ENCODE results near the gene ALG14.
"Not testable (repeated sequence)": the region's sequence is repeated elsewhere in the genome, so short reads cannot be mapped to it uniquely, and the experiment has no call there.

ALG14 gene

DNA sequence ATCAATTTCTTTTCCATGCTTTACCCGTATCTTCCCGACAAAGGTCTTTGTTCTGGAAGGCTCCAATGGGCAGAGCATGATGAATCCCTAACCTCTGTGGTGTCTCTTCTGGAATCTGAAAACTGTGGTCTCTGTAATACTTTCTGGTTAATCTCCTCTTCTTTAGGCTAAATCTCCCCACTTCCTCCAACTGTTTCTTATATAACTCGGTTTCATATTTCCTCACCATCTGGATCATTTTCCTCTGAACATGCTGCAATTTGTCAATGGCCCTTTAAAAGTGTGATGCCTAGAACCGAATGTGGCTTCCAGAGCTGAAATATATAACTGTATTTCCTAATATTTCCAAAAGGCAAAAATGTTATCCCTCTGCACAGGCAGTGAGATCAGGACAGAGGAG is 66.1 kb downstream of the ALG14 start:
- DNase-seq (ENCODE audit: low spot score), result no peak

DNA sequence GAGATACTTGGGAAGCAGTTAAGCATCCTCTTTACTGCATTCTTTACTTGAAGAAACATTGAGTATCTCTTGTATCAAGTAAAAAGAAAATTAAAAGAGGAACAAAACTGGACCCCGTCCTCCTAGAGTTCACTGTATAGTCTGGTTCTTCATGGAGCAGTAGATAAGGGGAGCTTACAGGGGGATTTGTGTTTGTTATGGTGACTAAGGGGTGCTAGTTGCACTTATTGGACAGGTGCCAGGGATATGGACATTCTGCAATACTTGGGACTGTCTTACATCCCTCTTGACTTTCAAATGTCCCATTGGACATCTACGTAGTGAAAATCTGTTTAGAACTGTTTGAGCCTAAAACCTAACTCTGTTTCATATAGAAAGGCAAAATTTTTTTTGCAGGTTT is 67.2 kb downstream of the ALG14 start:
- no peak for DNase-seq (ENCODE audit: low spot score)

DNA sequence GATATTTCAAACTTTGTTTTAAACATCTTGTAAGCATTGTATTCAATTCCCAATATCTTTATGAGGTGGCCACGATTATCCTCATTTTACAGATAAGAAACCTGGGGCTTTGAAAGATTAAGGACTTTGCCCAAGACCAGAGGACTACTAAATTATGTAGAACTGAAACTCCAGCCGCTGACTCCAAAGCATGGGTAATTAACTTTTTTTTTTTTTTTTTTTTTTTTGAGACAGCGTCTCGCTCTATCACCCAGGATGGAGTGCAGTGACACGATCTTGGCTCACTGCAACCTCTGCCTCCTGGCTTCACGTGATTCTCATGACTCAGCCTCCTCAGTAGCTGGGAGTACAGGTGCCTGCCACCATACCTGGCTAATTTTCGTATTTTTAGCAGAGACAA is 68.7 kb downstream of the ALG14 start:
- DNase-seq (ENCODE audit: low spot score), result no peak

DNA sequence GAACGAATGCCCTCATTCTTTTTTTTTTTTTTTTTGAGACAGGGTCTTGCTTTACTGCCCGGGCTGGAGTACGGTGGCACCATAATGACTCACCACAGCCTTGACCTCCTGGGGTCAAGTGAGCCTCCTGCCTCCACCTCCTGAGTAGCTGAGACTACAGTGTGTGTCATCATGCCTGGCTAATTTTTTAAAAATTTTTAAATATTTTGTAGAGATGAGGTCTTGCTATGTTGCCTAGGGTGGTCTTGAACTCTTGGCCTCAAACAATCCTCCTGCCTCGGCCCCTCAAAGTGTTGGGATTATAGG is 69.4 kb downstream of the ALG14 start:
- DNase-seq (ENCODE audit: low spot score), result no peak

DNA sequence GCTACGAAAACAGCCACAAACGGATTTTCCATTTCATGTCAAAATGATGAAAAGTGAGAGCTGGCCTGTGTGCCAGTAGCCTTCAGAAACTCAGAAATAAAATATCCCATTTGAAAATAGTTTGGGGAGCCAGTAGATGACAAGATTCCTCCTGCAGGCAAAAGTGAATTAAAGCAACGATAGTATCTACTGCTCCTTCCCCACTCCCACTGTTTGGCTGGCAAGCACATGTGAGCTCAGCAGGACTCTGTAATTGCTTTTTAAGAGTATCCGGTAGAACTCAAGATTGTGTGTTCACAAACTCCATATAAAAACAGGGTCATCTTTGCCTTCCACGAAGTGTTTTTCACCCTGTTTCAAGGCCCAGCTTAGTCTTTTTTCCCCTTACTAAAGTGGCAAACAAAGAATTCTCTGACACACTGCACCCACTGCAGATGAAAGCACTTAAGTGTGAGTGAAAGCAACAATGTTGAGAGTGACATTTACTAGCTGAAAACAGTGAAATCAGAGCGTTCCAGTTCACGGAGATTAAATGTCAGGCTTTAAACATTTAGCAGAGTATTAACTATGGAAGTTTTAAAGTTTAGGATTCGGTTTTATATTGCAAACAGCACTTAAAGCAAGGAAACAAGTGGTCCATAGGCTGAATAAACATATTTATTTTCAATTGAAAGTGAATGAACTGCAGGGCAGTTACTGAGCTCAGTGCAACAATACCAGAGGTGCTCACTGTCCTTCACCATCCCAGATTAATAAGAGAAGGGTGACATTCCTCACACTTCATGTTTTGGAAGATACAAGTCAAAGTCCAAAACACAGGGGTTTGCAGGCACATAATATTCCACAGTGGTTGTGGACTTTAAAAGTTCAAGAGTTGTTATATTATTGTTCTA is 70.0 kb downstream of the ALG14 start:
- no peak for DNase-seq (ENCODE audit: low spot score)

DNA sequence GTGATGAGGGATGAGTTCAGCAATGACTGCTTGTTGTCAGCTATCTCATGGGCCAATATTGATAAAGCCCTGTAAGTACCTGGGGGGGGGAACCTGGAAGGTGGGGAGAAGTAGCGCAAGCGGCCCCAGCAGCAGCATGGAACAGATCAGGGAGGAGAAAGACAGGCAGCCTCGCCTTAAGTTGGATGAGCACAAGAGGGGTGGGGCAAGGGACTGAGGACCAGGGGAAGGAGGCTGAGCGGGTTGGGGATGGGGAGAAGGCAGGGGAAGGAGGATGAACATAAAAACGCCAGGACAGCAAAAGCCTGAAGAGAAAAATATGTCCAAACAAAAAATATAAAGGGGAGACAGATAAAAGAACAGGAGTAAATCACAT is 70.6 kb downstream of the ALG14 start:
- no peak for DNase-seq (ENCODE audit: low spot score)

DNA sequence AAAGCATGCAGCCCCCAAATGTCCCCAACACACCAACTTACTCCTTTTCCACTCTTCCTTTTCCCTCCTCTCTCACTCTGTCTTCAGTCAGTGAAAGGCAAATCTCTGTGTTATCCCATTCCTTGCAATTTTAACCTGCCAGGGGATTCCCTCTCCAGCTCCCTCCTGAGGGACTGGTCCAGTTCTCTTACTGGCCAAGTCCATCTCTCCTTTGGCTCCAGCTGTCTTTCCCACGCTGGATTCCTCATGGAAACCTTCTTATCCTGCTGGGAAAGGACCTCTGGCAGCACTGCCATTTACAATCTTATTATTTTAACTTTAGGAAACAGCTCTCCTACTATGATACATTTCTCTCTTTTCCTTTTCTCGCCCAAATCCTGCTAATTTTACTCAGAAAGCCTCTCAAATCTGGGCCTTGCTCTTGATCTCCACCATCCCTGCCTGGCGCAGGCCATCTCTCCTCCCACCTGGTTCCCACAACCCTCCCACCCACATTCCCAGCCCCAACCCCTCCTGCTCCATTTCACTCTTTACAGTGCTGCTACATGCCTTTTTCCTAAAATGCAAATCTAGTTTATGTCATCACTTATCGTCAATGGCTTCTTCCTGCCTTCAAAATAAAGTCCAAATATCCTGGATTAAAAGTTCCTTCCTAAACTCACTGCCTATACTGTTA is 73.2 kb downstream of the ALG14 start:
- no peak for DNase-seq (ENCODE audit: low spot score)

DNA sequence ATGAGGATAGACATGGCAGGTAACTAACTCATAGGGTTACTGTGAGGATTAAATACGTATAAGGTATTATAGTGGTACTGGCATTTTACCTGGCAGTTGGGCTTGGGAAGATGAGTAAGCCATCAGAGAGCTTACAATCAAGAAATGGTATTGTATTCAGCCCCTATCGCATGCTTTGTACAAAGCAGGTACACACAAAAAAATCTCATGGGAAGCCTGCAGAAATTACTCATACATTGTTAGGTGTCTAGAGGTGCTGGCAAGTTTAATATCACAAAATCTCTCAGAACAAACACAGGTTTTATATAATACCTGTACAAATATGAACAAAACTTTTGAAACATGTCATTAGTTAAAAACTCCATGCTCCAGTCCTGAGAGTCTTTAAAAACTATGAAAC is 74.0 kb downstream of the ALG14 start:
- DNase-seq (ENCODE audit: low spot score), result no peak

DNA sequence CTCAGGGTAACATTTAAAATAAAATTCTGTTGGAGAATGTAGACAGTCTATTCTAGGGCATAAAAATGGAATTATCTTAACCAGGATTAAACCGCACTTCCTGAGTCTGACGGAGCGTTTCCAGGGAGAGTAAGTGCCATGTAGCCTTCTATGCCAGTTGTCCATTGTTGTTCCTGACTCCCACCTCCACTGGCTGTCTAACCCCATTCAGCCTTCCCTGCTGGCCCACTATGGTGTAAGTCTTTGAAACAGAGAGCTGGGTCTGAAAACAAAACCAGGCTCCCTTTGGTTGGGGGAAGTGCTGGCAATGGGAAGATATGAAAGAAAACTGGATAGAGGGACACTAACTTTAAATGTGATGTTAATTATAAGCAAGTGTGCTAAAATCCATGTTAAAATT is 74.6 kb downstream of the ALG14 start:
- no peak for DNase-seq (ENCODE audit: low spot score)

DNA sequence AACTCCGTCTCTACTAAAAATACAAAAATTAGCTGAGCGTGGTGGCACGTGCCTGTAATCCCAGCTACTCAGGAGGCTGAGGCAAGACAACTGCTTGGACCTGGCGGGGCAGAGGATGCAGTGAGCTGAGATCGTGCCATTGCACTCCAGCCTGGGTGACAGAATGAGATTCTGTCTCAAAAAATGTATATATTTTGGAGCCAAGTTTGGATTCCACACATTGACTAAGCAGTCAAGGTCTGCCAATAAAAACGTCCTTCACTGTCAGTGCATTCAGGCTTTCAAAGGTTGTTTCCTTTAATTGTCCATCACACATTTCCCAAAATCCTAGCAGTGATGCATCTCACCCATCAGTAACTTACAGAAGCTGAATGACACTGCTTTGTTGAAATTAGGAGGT is 77.2 kb downstream of the ALG14 start:
- DNase-seq (ENCODE audit: low spot score), result not testable (repeated sequence)

DNA sequence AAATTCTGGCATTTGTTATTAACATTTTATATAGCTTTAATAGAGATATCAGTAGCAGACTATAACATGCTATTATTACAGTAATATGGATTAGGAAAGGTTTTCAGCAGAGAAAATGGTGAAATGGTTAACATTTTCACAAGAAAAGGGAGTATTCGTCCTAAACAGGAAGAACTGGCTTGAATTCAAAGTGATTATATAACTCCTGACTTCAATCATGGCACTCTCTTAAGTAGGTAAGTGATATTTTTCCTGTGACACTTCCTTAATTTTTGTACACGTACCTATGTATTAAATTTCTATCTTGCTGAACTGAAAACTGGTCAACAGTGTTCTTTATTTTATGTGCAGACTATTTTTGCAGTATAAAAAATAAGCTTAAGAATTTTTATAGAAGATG is 77.9 kb downstream of the ALG14 start:
- no peak for DNase-seq (ENCODE audit: low spot score)

DNA sequence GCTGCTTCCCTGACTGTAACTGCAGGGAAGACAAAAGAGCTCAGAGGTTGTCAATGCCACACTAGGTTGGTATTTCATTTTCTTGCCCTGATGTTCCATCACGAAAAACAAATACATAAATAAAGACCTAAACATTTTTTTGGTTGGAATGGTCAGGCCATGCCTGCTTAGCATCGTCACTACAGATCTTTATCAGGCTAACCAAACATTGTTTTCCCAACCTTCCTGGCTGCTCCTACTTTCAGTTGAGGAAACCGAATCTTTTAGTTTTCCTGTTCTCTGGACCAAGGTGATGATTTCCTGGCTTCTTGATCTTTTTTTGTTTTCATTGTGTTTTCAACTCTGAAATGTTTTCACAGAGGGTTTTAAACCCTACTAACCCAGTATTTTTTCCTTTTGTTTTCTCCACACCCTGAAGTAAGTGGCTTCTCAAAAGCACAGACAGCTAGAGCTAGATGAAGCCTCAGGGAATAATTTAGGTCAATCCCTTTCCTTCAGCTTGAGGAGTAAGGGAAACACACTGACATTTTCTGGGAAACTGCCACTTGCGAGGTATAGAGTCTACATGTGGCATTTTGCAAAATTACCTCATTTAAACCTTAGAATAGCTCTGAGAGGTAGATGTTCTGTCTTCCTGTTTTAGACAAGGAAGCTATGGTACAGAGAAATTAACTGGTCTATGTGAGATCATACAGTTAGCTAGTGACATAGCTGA is 78.7 kb downstream of the ALG14 start:
- no peak for DNase-seq (ENCODE audit: low spot score)

DNA sequence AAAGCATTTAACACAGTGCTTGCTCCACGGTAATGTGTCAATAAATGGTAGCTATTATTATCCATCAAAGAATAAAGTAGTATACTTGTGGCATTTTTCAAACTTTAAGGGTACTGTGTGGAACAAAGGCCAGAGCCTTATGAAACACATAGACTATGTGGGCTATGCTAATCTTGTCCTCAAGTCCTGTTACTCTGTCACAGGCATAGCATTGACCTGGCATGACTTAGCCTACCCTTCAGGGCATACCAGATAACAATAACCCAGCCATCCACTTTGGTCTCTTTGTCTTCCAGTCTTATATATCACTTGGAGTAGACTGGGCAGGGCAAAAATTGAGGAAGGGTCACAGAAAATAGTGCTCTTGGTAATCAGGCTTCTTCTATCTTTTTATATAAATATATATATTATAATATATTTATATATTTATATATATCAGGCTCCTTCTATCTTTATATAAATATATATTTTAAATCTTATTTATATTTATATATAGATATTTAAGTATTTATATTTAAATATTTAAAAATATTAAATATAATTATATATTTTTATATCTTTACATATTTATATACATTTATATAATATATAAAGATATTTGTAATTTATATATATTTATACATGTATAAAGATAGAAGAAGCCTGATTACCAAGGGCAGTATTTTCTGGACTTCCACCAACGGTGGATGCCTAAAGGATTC is 79.7 kb downstream of the ALG14 start:
- no peak for DNase-seq (ENCODE audit: low spot score)

DNA sequence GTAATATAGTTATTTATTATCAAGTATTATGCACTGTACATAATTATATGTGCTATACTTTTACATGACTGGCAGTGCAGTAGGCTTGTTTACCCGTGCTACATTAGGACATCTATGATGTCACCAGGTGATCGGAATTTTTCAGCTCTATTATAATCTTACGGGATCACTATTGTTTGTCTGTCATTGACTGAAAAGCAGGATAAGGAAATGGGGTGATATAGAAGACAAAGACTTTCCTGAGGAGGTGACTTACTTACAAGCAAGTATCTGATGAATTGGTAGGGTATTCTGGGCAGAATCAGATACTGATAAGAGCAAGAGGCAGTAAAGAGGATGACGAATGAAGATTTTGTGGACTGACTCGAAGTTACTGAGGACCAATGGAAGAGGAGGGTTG is 80.6 kb downstream of the ALG14 start:
- DNase-seq (ENCODE audit: low spot score), result no peak

DNA sequence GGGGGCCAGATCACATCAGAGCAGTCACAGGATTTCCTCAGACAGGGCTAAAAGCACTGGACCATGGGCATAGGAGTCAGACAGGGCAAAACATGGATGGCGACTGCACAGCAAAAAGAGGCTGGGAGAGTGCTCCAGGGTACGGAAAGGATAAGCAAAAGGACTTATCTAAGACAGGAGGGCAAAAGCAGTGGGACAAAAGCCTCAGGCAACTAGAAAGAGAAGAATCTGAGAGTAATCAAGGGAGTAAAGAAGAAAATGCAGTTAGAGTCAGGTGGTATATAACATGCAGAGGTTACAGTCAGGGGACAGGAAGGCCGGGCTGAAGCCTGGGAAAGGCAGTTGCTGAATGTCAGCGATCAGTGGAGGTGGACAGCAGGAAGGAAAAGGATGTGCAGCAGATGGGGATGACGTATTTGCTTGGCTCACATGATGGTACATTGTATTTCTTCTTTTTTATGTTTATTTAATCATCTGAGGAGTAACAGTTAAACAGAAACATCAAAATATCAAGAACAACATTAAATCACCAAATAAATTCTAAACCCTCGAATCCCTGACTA is 82.8 kb downstream of the ALG14 start:
- no peak for DNase-seq (ENCODE audit: low spot score)

DNA sequence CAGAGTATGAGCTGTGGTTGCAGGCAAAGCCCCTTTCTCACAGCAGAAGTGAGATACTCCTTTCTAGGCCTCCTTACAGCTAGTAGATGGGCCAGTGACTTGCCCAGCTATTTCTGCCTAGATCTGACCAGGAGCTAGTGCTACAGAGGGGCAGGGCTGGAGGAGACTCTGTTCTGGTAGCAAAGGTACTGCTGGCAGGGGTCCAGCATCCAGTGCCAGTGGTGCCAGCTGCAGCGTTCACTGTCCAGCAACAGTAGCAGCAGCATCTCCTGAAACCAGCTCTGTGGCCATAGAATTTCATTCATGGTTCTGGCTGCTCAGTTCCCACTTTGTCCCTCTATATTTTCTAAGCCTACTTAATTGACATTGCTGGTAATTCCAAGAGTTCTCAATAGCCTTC is 83.4 kb downstream of the ALG14 start:
- no peak for DNase-seq (ENCODE audit: low spot score)

DNA sequence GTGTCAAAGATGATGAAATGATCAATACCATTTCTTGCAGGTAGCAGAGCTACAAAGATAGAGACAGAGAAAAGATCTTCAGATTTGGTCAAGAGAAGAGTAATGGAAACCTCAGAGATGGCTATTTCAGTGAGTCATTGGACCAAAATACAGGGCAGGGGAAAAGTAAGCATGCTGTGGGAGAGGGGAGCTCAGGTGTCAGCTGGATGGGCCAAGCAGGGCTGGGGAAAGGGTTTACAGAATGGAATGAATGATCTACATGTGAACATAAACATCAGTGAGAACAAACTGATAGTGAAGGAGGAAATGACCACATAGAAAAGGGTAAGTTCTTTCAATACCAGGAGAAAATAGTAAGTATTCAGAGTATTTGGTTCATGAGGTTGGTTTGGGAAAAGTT is 84.4 kb downstream of the ALG14 start:
- DNase-seq (ENCODE audit: low spot score), result no peak

DNA sequence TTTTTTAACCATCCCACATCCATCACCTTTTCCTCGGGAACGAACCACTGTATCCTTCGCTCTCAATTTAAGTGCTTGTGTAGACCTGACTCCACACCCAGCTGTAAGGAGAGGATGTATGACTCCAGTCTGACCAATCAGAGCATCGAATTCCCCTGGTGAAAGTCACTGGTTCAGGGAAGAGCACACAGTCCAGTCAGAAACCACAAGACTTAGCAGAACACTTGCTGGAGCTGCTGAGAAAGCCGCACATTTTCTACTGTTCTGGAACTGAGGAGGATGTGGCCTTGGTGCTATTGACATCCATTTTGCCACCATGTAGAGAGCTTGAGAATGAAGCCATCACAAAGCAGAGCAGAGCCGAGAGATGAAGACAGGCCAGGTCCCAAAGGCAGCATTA is 86.0 kb downstream of the ALG14 start:
- no peak for DNase-seq (ENCODE audit: low spot score)

DNA sequence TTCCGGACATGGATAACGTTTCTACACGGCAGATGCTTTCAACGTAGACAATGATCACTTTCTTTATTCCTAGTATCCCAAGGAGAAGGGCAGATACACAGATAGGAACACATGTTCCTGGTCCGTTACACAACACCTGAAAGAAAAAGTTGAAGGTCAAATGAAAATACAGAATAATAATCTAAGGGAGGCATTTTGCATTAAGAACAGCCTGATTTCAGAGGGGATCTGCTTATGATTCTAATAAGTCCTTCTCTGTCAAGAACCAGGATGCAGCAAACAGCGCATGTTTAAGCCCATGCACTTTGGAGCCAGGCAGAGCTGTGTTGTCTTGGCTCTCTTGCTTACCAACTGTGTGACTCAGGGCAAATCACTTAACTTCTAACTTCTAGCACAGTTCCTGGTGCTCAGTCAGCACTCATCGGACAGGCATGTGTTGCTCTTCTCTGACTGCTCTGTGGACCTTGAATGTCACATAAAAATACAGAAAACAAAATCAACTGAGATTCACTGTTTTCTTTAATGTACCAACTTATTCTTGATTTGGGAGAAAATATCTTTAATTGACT is 89.5 kb downstream of the ALG14 start:
- no peak for DNase-seq (ENCODE audit: low spot score)

DNA sequence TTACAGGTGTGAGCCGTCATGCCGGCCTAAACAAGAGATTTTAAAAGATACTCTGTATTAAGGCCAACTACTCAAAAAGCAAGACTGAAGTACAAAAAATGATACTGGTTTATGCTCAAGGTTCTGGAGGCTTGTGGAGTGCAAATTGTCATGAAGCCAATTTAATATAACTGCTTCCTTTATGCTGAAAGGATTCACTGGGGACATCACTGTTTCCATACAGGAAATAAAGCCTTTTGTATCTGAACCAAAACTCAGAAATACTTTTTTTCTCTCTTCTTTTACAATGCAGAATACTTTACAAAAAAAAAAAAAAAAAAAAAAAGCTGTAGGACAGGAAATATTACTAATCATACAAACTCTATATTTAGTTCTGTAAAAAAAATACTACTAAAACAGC is 90.4 kb downstream of the ALG14 start:
- DNase-seq (ENCODE audit: low spot score), result no peak

DNA sequence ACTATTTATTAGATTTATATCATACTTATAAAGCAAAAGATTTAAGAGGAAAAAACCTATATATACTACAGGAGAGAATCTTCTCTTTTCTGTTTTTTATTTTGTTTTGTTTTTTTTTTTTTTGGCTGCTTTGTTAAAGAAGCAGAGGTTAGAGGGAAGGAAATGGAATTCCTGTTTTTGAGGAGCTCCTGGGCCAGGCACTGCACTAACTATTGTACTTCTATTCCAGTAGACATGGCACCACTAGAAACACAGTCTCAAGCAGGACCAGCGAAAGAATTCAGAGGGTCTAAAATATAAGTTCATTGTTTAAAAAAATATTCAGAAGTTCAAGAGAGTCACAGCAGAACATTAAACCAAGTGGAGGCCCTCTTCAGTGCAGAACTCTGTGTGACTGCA is 91.2 kb downstream of the ALG14 start:
- DNase-seq (ENCODE audit: low spot score), result no peak

Data from hematopoietic multipotent progenitor cell treated with erythropoietin and hydrocortisone succinate and interleukin-3 and kit ligand, for 17 days (in vitro differentiated cells).